Erythroblast (primary cell): ENCODE data around the gene RRP1.

Source experiments
- DNase-seq, 2 experiments: peaks; one replicate each; lab custom pipeline; 2025; lab: John Stamatoyannopoulos, UW
- GATA1 ChIP-seq: IDR thresholded peaks from 2 replicates; pipeline ENCODE4 v1.6.1; 2011; ENCODE audit warnings: low read depth, mild to moderate bottlenecking, control low read depth, low read length, moderate library complexity
- POLR2A ChIP-seq: IDR thresholded peaks from 2 replicates; pipeline ENCODE4 v1.6.1; 2011; ENCODE audit warnings: mild to moderate bottlenecking, low read length

RRP1 gene

DNA sequence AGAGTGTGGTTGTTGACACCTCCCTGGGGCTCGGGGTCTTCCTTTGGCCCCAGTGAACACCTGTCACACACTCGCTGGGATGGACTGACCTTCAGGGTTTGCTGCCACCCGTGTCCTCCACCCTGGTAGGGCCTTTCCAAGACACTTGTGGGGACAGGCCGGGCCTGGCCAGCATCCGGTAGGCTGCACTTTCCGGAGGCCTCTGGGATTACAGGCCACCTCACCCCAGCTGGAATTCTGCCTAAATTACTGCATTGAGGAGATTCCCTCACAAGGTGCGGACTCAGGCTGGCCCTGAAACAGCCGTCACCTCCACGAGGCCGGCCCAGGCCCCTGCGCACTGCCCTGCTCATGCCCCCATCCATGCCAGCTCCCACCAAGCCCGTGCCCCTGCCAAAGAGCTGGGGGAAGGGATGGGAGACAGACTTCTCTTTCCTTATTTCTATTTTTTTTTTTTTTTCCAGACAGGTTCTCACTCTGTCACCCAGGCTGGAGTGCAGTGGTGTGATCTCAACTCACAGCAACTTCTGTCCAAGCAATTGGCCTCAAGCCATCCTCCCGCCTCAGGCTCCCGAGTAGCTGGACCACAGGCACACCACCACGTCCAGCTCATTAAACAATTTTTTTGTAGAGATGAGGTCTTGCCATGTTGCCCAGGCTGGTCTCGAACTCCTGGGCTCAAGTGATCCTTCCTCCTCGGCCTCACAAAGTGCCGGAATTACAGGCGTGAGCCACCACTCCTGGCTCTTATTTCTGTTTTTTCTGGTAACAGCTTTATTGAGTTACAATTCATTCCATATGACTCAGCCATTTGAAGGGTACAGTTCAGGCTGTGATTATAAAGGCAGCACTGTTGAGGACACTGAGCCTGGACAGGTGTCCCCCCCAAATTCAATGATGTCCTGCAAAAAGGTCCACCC lies 24.5 kb upstream of the RRP1 start:
- DNase-seq = no peak
- TF ChIP-seq GATA1 = no peak
- no peak for TF ChIP-seq POLR2A

GRCh38 chr21:43766734-43767497 lies 22.5 kb upstream of the RRP1 start:
- no peak for DNase-seq
- TF ChIP-seq POLR2A (no peak), GATA1 (no peak)

GRCh38 chr21:43767498-43767983 lies 21.8 kb upstream of the RRP1 start:
- no peak for DNase-seq
- TF ChIP-seq POLR2A (no peak), GATA1 (no peak)

GRCh38 chr21:43767984-43768867 lies 21.2 kb upstream of the RRP1 start:
- peak; percentile 86 to 90 for DNase-seq
- TF ChIP-seq GATA1 = no peak
- TF ChIP-seq POLR2A = no peak

- TF ChIP-seq GATA1 (no peak), POLR2A (no peak)
- DNase-seq = no peak
These were observed 20.6 kb upstream of the RRP1 start for GRCh38 chr21:43768868-43769167.

DNA sequence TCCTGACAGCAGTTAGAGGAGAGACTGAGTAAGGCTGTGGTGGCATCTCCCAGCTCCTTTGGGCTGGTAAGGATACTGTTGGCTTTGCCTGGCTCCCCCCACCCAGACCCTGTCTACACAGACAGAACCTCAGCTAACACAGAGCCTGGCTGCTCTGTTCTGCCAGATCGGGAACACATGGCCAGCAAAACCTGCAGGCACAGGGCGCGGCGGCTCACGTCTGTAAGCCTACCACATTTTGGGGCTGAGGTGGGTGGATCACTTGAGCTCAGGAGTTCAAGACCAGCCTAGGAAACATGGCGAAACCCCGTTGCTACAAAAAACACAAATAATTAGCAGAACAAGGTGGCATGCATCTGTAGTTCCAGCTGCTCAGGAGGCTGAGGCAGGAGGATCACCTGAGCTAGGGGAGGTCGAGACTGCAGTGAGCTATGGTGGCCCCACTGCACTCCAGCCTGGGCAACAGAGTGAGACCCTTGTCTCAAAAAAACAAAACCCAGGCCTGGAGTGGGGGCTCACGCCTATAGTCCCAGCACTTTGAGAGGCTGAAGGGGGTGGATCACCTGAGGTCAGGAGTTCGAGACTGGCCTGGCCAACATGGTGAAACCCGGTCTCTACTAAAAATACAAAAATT lies 19.9 kb upstream of the RRP1 start:
- no peak for DNase-seq
- TF ChIP-seq GATA1 (no peak), POLR2A (no peak)

- no peak for DNase-seq
- no peak for TF ChIP-seq GATA1
- TF ChIP-seq POLR2A = no peak
These were observed 19.2 kb upstream of the RRP1 start for GRCh38 chr21:43770066-43770655.

DNA sequence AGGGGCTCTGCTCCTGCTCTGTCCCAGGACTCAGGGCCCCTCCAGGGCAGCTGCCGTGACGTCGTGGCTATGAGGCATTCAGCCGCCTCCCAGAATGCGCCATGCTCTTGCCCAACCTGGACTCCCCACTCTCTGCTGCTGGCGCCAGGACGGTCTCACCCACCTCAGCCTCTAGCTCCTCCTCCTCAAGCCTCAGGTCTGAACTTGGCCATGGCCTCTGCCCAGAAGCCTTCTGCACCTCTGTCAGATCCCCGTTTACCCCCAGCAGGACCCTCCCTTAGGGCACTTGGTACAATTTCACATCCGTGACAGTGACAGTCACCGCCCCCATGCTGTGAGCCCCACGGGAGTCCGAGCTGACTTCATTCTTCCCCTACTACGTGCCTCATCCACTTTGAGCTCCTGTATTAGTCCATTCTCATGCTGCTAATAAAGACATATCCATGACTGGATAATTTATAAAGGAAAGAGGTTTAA lies 18.1 kb upstream of the RRP1 start:
- TF ChIP-seq GATA1 (no peak), POLR2A (no peak)
- DNase-seq = peak; percentile 22 to 28

GRCh38 chr21:43771698-43772424 lies 17.5 kb upstream of the RRP1 start:
- TF ChIP-seq GATA1 = no peak
- TF ChIP-seq POLR2A = no peak
- no peak for DNase-seq

- no peak for DNase-seq
- TF ChIP-seq GATA1 (no peak), POLR2A (no peak)
These were observed 17.0 kb upstream of the RRP1 start for GRCh38 chr21:43772425-43772821.

DNA sequence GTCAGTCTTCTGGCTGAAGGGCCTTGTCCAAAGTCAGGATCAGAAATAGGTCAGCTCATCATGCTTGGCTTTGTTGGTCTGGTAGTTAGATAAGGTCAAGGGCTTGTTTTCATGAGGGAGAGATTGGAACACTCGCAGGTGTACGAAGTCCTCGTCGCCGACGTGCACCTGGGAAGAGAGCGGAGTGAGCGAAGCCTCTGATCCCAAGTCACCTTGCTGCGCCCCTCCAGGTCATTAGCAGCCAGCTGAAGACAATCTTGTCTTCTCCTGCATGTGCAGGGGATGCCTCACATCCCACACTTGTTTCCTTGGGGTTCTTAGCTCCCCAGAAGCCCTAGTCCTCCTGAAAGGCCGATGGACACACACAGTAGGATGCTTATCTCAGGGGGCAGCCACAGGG lies 15.2 kb upstream of the RRP1 start:
- DNase-seq = no peak
- TF ChIP-seq GATA1 = no peak
- TF ChIP-seq POLR2A = no peak

DNA sequence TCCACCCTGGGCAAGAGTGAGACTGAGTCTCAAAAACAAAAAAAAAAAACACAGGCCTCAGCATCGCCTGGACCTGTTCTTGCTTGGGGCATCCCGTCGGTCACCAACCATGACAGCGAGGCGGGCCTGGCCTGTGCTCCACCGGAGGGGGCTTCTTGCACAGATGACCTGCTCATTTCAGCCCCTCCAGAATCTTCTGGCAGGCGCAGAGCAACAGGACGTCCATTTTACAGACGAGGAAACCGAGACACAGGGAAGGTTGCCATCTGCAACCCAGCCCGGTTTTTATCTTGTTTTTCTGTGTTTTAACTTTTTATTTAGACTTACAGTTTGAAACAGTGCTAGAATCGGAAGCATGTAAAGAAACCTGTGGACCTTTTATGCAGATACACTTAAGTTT lies 14.2 kb upstream of the RRP1 start:
- TF ChIP-seq POLR2A = no peak
- no peak for TF ChIP-seq GATA1
- no peak for DNase-seq
